Measurements from ENCODE around the gene TRERF1. TPM values are rescaled to one million over a fixed set of nuclear protein-coding genes. Genes with fewer than 3 reads are reported as not detected.

Gene TRERF1
- polyA plus RNA-seq, 1 experiment = 3.5 TPM

- Histone ChIP-seq H3K36me3 (ENCODE audit: control insufficient read depth, insufficient read depth, low read length) (no peaks in the 10 kb centered on the region), H3K4me3 (ENCODE audit: low read depth, low read length) (no peak overlapping the region), H3K27me3 (ENCODE audit: control insufficient read depth, insufficient read depth, low read length) (no peaks in the 10 kb centered on the region)
- no peak for DNase-seq (ENCODE audit: low read depth)
- TF ChIP-seq CTCF (IDR thresholded peaks at IDR 0.05; ENCODE audit: insufficient read depth, low read depth, low read length) = no peak
- ChIA-PET CTCF (interaction anchor here (0.7 to 0.9 kb wide), 2 partner anchors 13 to 17 kb away, joined by 3 read pairs; no protein-coding TSS in a partner anchor), POLR2A (no interaction called here)
Measured at GRCh38 chr6:42278131-42278853, 173.4 kb downstream of the TRERF1 start.

DNA sequence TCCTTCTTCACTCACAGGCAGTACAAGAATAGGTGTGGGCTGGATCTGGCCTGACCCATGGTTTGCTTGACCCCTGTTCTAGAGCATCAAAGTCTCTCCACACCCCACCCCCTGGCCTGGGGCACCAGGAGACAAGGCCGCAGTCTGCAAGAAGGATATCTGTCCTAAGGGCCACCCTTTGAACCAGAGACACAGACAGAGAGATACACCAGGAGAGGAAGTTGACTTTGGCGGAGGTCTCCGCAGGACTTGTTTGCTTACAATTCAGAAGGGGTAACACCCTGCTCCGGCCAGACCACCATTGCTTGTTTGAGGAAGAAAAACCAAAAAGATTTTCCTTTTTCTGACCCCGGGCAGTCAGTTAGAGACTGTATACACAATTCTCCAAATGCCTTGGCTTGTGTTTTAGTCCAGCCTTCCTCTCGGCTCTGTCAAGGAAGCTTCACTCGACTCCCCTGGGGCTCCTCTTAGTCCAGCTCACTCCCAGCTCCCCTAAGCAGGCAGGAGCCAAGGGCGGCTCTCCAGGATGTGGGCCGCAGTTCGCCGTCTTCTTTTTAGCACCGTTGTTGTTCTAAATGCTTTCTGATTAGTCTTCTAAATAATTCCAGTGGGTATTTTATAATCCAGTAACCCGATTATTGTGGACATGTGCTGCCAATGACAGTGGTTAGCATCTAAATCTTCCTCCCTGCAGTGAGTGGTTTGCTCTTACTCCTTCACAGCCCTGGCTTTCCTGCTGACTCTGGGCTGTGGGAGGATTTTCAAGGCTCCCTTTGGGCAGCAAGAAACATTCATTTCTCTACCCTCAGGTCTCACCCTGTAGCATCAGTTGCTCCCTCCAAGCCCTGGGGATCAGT lies 175.5 kb downstream of the TRERF1 start:
- no peaks in the 10 kb centered on the region for H3K27me3 ChIP-seq (ENCODE audit: control insufficient read depth, insufficient read depth, low read length)
- no peak for TF ChIP-seq CTCF (IDR thresholded peaks at IDR 0.05; ENCODE audit: insufficient read depth, low read depth, low read length)
- no peak for DNase-seq (ENCODE audit: low read depth)
- H3K4me3 ChIP-seq (ENCODE audit: low read depth, low read length) = no peak overlapping the region
- ChIA-PET POLR2A (no interaction called here), CTCF (no interaction called here)
- no peaks in the 10 kb centered on the region for H3K36me3 ChIP-seq (ENCODE audit: control insufficient read depth, insufficient read depth, low read length)

DNA sequence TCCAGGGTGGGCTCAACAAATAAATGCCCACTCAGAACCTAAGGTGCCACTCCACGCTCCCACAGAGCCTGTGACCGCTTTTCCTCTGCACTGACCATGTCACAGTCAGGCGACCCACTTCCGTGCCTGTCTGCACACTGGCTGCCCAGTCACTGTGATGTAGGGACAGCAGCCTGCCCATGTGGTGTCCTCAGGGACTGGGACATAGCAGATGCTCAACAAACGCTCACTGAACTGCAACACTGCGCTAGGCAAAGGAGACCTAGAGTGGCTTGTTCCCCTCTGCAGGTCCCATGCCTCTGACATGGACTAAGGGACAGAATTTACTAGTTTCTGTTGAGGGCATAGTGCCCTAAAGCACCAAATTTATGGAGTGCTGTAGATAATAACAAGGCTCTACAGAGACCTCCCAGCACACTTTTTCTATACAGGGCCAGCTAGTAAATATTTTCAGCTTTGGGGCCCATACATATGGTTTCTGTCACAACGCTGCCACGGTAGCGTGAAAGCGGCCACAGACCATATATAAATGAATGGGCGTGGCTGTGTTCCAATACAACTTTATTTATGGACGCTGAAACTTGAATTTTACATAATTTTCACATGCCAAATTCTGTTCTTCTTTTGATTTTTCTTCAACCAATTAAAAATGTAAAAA lies 176.2 kb downstream of the TRERF1 start:
- Histone ChIP-seq H3K4me3 (ENCODE audit: low read depth, low read length) (no peak overlapping the region), H3K27me3 (ENCODE audit: control insufficient read depth, insufficient read depth, low read length) (no peaks in the 10 kb centered on the region), H3K36me3 (ENCODE audit: control insufficient read depth, insufficient read depth, low read length) (no peaks in the 10 kb centered on the region)
- TF ChIP-seq CTCF (IDR thresholded peaks at IDR 0.05; ENCODE audit: insufficient read depth, low read depth, low read length) = no peak
- POLR2A ChIA-PET = no interaction called here
- no peak for DNase-seq (ENCODE audit: low read depth)
- CTCF ChIA-PET = no interaction called here

DNA sequence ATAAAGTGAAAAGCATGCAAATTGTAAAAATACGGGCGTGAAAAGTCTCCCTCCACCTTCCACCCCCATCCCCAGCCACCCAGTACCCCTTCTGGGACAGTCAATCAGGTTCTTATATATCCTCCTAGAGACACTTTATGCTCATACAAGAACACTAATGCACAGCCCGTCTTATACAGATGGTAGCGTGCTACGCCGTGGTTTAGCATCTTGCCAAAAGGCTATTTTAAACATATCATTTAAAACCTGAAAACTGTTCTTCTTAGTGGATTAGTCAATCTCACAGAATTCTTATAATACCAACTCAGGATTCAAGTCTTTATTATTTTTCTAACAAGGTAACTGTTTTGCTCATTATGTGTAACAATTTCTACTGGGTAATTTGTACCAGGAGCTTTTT lies 176.8 kb downstream of the TRERF1 start:
- DNase-seq (ENCODE audit: low read depth) = no peak
- Histone ChIP-seq H3K36me3 (ENCODE audit: control insufficient read depth, insufficient read depth, low read length) (no peaks in the 10 kb centered on the region), H3K27me3 (ENCODE audit: control insufficient read depth, insufficient read depth, low read length) (no peaks in the 10 kb centered on the region), H3K4me3 (ENCODE audit: low read depth, low read length) (no peak overlapping the region)
- TF ChIP-seq CTCF (IDR thresholded peaks at IDR 0.05; ENCODE audit: insufficient read depth, low read depth, low read length) = no peak
- ChIA-PET CTCF (no interaction called here), POLR2A (no interaction called here)
